Colonic mucosa (tissue), 4 donors: Measurements from ENCODE around the gene BFSP2. TPM values are rescaled to one million over a fixed set of nuclear protein-coding genes. Genes with fewer than 3 reads are reported as not detected.

ENCODE experiments used
- DNase-seq: peaks from one replicate; pipeline ENCODE4 v3.0.0-alpha.2; 2020
- H3K27ac ChIP-seq: fragments of 200-600 bp; one replicate; pipeline ENCODE4 v1.8.0; 2021
- H3K27me3 ChIP-seq: fragments of 200-600 bp; one replicate; pipeline ENCODE4 v1.8.0; 2021
- H3K36me3 ChIP-seq: fragments of 200-600 bp; one replicate; pipeline ENCODE4 v1.8.0; 2021
- H3K4me1 ChIP-seq: fragments of 200-600 bp; one replicate; pipeline ENCODE4 v1.8.0; 2021; ENCODE audit warnings: mild to moderate bottlenecking
- H3K4me3 ChIP-seq: fragments of 200-600 bp; one replicate; pipeline ENCODE4 v1.8.0; 2021
- H3K9ac ChIP-seq, 2 donors: one replicate each; pipeline ENCODE4 v1.7.0; 2013; ENCODE audit warnings: control low read depth in 2 of 2, low read depth in 2 of 2, low read length in 2 of 2
- H3K9me3 ChIP-seq: fragments of 200-600 bp; one replicate; pipeline ENCODE4 v1.8.0; 2021
- intact Hi-C: fragments of 100-400 bp; cut with DNase I; formaldehyde crosslinking; loops from one replicate; pipeline ENCODE4 v1.14.1; 2022
- total RNA-seq, 2 donors: library from RNA; stranded (reverse); fragmentation: NEBNext Ultra II Directional in 1 of 2; extraction: Animal tissue kit (Norgen Biotek cat#: 25700) in 1 of 2; gene quantifications; one replicate each; pipeline ENCODE4 v1.2.1, GENCODE V29; 2021
- TF ChIP-seq, protein P1 (sequence below): fragments of 200-600 bp; IDR thresholded peaks from one replicate; pipeline ENCODE4 v1.8.0; 2022; ENCODE audit warnings: antibody characterized with exemption, mild to moderate bottlenecking
- donor health status: healthy.
- donor health status: DM: no; HTN: no; CAD: no.
- donor health status: DM: no; HTN: no; CAD: no.

Gene BFSP2
- total RNA-seq, 2 donors from 2014 or later: 0.64 TPM; not detected in 1

DNA sequence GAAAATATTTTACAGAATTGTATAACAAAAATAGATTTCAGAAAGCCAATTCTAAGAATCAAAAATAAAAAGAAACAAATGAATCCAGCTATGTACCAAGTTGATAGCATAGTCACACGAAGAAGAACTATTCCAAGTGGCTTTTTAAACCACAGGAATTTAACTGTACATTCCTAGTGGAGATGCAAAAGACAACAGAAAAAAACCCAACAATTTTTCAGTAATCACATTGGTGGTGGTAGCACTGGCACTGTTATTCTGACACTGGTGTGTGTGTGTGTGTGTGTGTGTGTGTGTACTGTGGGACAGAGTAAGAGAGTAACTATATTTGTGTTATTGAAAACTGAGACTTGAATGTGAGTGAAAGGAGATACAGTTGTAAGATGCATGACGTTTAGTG, 9.1 kb downstream of the BFSP2 start:
- H3K27ac ChIP-seq: no peak overlapping the region
- intact Hi-C loops: no loop called here
- no peaks in the 10 kb centered on the region for H3K9me3 ChIP-seq
- no peaks in the 10 kb centered on the region for H3K4me1 ChIP-seq
- H3K9ac ChIP-seq: no peak overlapping the region
- DNase-seq: no peak
- no peak overlapping the region for H3K4me3 ChIP-seq
- H3K27me3 ChIP-seq: no peaks in the 10 kb centered on the region
- no peaks in the 10 kb centered on the region for H3K36me3 ChIP-seq
- TF ChIP-seq, protein P1, sequence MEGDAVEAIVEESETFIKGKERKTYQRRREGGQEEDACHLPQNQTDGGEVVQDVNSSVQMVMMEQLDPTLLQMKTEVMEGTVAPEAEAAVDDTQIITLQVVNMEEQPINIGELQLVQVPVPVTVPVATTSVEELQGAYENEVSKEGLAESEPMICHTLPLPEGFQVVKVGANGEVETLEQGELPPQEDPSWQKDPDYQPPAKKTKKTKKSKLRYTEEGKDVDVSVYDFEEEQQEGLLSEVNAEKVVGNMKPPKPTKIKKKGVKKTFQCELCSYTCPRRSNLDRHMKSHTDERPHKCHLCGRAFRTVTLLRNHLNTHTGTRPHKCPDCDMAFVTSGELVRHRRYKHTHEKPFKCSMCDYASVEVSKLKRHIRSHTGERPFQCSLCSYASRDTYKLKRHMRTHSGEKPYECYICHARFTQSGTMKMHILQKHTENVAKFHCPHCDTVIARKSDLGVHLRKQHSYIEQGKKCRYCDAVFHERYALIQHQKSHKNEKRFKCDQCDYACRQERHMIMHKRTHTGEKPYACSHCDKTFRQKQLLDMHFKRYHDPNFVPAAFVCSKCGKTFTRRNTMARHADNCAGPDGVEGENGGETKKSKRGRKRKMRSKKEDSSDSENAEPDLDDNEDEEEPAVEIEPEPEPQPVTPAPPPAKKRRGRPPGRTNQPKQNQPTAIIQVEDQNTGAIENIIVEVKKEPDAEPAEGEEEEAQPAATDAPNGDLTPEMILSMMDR: no peak

DNA sequence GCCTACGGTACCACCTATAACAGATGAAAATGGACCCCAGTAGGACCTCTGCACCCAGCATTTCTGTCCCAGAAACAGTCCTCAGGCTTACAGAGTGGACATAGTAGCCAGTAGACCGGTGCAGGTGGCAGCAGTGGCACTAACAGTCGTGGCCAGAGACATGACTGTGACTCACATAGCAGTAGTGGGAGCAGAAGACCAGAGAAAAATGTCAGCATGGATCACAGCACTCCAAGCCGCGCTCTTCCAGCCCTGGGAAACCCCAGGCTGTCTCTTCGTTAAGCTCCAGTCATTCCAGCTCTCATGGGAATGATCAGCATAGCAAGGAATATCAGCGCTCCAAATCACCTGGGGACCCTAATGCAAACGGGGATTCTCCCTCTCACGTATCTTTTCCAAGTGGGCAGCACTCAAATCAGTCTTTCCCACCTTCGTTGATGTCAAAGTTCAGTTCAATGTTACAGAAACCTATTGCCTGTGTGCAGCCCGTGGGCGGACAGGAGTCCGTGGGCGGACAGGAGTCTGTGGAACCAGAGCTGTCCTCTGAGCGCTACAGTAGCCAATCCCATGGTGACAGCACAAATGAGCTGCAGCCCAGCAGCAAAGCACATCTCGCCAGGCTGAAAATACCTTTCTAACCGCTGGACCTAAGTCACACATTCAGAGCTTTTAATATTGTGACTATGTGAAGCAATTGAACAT, 10.5 kb downstream of the BFSP2 start:
- Histone ChIP-seq H3K4me3 (no peak overlapping the region), H3K27ac (no peak overlapping the region), H3K9me3 (no peaks in the 10 kb centered on the region), H3K36me3 (no peaks in the 10 kb centered on the region), H3K4me1 (no peaks in the 10 kb centered on the region), H3K9ac (no peak overlapping the region), H3K27me3 (no peaks in the 10 kb centered on the region)
- TF ChIP-seq, protein P1: no peak
- intact Hi-C loops: no loop called here
- DNase-seq: no peak

DNA sequence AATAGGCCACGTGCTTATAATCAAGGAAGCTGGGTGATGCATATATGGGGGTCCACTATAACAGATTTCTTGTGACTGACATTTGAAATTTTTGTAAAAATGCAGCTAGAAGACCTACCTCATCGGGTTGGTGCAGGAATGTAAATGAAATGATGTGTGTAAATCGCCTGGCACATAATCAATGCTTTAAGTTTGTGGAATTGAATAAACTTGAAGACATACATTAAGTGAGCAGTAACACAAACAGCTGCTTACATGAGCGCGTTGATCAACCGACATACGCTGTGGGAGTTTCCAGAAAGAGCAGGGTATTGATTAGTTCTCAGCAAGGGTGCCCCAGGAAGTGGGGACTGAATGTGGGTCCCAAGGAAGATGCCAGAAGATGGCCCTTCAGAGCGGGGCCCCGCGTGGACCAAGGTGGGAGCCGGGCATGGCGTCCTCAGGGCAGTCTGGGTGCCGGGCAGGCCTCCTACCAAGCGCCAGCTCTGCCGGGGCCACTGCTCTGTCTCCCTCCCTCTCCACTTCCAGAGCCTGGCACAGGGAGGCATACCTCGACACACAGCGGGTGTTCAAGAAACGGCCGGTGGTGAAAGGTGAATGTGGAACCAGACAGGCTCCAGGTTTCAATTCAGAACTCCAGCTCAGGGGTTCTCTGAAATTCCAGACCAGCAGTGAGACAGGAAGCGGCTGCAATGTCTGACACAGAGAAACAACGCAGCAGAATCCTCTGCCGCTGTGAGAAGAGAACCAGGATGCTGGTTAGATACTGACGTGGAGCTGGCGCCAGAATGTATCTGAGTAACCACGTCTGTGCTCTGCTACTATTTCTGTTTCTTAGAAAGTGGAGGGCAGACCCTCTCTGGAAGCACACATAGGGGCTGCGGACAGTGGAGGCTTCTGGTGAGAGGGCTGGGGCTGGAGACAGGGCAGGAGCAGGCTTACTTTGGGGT, 12.6 kb downstream of the BFSP2 start:
- no peaks in the 10 kb centered on the region for H3K9me3 ChIP-seq
- no peak overlapping the region for H3K27ac ChIP-seq
- no peak for DNase-seq
- intact Hi-C loops: no loop called here
- no peak overlapping the region for H3K4me3 ChIP-seq
- H3K27me3 ChIP-seq: no peaks in the 10 kb centered on the region
- TF ChIP-seq, protein P1: no peak
- no peak overlapping the region for H3K9ac ChIP-seq
- H3K36me3 ChIP-seq: no peaks in the 10 kb centered on the region
- H3K4me1 ChIP-seq: no peaks in the 10 kb centered on the region

DNA sequence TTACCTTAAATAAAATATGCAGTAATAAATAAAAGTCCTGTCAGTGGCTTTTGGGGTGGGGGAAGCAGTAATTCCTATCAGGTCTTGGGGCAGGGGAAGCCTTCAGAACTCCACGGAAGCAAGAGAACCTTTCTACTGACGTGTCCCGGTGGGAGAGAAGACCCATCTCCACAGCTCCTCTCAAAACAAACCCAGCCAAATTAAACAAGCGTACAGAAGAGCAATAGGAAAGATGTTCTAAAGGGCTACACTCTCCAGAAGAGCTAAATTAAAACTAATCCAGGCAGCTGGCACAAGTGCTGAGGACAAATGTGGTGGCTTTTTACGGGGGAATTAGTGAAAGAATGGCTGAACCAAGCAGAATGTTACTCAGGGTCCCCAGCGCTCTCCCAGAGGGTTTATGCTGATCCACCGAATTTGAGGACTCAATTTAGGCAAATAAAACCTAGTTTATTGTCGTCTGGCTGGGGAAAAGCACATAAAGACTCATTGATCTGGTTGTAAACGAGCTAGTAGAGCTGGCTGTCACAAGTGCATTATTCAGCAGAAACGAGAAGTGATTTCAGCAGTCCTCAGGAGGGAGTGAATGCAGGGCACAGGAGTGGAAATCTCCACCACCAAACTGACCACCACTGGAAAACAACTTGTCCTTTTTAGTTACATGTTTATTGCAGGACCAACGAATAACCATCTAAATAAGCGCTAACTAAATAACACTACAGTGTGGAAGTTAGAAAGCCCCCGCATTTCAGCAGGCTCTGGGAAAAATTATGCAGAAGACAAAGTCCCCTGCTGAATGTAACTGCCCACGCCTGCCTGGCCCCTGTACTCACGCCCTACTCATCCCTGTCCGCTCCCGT, 13.5 kb downstream of the BFSP2 start:
- TF ChIP-seq, protein P1: no peak
- no peak overlapping the region for H3K27ac ChIP-seq
- no peaks in the 10 kb centered on the region for H3K36me3 ChIP-seq
- no peak overlapping the region for H3K4me3 ChIP-seq
- H3K9me3 ChIP-seq: no peaks in the 10 kb centered on the region
- intact Hi-C loops: no loop called here
- H3K9ac ChIP-seq: no peak overlapping the region
- no peaks in the 10 kb centered on the region for H3K4me1 ChIP-seq
- no peak for DNase-seq
- H3K27me3 ChIP-seq: no peaks in the 10 kb centered on the region

DNA sequence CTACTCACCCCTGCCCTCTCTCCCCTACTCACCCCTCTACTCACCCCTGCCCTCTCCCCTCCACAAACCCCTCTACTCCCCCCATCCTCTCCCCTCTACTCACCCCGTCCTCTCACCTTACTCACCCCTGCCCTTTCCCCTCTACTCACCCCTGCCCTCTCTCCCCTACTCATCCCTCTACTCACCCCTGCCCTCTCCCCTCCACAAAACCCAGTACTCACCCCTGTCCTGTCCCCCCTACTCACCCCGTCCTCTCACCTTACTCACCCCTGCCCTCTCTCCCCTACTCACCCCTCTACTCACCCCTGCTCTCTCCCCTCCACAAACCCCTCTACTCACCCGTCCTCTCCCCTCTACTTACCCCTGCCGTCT, 14.2 kb downstream of the BFSP2 start:
- Histone ChIP-seq H3K27ac (no peak overlapping the region), H3K9ac (no peak overlapping the region), H3K27me3 (no peaks in the 10 kb centered on the region), H3K36me3 (no peaks in the 10 kb centered on the region), H3K4me1 (no peaks in the 10 kb centered on the region), H3K9me3 (no peaks in the 10 kb centered on the region), H3K4me3 (no peak overlapping the region)
- TF ChIP-seq, protein P1: no peak
- intact Hi-C loops: no loop called here
- no peak for DNase-seq
